HG02981 (cell line): ENCODE data around the gene UTS2.

ENCODE experiments used
- ATAC-seq: cut with Tn5 transposase; IDR thresholded peaks from one replicate; pipeline ENCODE4 v1.9.1; 2021; ENCODE audit warnings: mild to moderate bottlenecking, moderate library complexity; ENCODE audit not compliant: unreplicated experiment

Gene UTS2

GRCh38 chr1:7813677-7814373 lies 39.0 kb downstream of the UTS2 start:
- no peak for ATAC-seq

DNA sequence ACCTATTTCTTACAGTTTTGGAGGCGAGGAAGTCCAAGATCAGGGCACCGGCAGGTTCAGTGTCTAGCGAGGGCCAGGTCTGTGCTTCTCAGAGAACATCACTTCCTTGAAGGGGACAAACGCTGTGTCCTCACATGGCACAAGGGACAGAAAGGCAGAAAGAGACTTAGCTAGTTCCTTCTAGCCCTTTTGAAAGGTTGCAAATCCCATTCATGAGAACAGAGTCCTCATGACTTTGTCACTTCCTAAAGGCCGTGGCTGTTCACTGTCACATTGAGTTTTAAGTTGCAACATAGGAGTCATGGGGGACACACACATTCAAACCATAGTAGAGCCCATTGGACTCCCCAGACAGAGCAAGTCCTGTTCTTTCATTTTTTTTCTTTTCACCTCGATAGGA lies 41.4 kb downstream of the UTS2 start:
- ATAC-seq = no peak

- ATAC-seq = no peak
Observed at GRCh38 chr1:7810395-7810794, 42.5 kb downstream of the UTS2 start.

DNA sequence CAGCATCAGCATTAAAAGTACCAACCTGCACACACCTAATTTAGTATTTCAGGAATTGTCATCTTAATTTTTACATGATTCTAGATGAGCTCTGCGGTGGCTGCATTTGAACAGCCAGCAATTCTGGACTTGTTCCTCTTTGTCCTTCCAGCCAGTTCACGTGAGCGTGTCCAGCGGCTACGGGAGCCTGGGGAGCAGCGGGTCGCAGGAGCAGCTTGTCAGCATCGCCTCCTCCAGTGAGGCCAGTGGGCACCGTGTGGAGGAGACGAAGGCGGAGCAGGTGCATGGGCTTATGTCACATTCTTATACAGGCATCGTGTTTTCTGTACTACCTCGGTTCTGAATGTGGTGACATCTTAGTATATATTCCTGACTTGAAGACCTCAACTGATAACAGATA lies 43.1 kb downstream of the UTS2 start:
- ATAC-seq = no peak

- no peak for ATAC-seq
Observed at GRCh38 chr1:7808253-7808844, 44.5 kb downstream of the UTS2 start.

DNA sequence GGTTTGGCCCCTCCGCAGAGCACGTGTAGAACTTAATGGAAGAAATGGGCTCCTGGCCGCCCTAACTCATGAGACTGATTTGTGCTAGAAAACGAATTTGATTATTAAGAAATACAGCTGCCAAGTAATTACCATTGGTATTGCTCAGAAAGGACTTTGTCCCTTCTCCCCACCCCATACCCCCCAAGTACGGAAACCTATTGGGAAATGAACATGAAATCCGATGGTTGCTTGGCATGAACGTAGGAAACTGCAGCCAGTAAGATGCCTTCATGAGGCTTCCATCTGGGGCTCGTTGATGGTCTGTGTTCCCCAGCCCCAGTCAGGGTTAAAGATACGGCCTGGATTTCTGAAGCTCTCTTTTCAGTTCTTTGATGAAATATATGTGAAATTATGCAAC lies 47.4 kb downstream of the UTS2 start:
- no peak for ATAC-seq
